Umbilical cord (tissue), 2 donors: ENCODE results near the gene KCNAB1. TPM values are rescaled to one million over a fixed set of nuclear protein-coding genes. Genes with fewer than 3 reads are reported as not detected.
"Not testable (repeated sequence)": the region's sequence is repeated elsewhere in the genome, so short reads cannot be mapped to it uniquely, and the experiment has no call there.

Experiments used
- DNase-seq: peaks from one replicate; pipeline ENCODE4 v3.0.0-alpha.2; 2015; ENCODE audit warnings: low spot score
- total RNA-seq: library from RNA; depleted of rRNA; stranded (reverse); fragments of >200 nt; gene quantifications from one replicate; pipeline ENCODE4 v1.2.3, GENCODE V29; 2014; ENCODE audit warnings: low replicate concordance; ENCODE audit not compliant: insufficient read depth

KCNAB1 gene
- total RNA-seq, 1 donor from 2014 or later, result 0.72 TPM

GRCh38 chr3:156217674-156218352 is 97.4 kb downstream of the KCNAB1 start:
- DNase-seq, result no peak

- DNase-seq, result no peak
Measured at GRCh38 chr3:156218353-156218744, 98.0 kb downstream of the KCNAB1 start.

DNA sequence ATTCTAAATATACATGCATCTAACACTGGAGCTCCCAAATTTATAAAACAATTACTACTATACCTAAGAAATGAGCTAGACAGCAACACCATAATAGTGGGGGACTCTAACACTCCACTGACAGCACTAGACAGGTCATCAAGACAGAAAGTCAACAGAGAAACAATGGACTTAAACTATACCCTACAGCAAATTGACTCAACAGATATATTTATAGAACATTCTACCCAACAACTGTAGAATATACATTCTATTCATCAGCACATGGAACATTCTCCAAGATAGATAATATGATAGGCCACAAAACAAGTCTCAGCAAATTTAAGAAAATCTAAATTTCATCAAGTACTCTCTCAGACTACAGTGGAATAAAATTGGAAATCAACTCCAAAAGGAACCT is 102.0 kb downstream of the KCNAB1 start:
- not testable (repeated sequence) for DNase-seq

- DNase-seq, result not testable (repeated sequence)
Measured at GRCh38 chr3:156224046-156224445, 103.7 kb downstream of the KCNAB1 start.

DNA sequence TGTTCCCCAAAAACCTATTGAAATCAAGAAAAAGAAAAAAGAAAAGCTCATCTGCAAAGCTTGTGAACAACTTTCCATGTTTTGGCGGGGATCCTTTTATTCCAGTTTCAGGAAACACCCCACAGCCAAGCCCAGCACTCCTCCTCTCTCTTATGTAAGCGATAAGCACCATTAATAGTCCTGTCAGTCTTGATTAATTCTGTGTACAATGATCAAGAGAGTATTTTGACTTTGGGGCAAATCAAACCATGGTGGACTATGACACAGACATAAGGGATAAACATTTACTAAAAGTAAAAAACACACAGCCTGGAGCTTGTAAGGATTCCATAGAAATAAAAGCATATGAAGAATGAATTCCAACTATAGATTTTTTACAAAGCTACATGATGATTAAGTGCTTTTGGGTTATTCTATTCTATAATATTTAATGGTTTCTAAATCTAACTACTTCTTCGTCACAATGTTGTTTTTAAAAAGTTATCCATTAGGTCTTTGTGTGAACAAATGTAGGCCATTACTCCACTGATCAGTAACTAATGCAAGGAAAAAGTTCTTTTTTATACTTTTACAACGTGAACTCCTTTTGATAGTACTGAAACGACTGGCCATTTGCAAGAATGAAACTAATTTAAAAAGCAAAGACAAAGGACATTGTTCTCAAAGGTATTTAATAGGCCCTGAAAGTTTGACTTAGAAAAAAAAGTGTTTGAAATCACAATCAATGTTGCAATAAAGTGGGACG is 106.5 kb downstream of the KCNAB1 start:
- no peak for DNase-seq

DNA sequence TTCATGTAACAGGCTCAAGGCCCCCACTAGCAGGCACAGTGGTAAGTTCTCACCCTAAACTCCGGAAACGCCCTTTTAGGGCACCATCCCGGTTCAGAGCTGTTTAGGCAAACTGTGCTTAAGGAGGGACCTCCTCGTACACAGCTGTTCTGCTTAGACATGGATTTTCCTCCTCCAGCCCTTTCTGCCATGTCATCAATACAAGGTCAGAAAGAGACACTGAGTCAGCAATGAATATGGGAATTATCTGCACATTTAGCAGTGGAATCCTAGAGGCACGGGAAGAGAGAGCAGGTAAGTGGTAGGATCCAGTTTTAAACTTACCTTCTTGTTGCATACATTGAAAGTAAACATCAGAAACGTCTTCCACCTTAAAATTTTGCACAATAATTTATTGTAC is 107.3 kb downstream of the KCNAB1 start:
- DNase-seq, result no peak

GRCh38 chr3:156230278-156230900 is 110.0 kb downstream of the KCNAB1 start:
- DNase-seq, result no peak

- not testable (repeated sequence) for DNase-seq
Measured at GRCh38 chr3:156231221-156231620, 110.8 kb downstream of the KCNAB1 start.

- no peak for DNase-seq
Measured at GRCh38 chr3:156233876-156234275, 113.5 kb downstream of the KCNAB1 start.

DNA sequence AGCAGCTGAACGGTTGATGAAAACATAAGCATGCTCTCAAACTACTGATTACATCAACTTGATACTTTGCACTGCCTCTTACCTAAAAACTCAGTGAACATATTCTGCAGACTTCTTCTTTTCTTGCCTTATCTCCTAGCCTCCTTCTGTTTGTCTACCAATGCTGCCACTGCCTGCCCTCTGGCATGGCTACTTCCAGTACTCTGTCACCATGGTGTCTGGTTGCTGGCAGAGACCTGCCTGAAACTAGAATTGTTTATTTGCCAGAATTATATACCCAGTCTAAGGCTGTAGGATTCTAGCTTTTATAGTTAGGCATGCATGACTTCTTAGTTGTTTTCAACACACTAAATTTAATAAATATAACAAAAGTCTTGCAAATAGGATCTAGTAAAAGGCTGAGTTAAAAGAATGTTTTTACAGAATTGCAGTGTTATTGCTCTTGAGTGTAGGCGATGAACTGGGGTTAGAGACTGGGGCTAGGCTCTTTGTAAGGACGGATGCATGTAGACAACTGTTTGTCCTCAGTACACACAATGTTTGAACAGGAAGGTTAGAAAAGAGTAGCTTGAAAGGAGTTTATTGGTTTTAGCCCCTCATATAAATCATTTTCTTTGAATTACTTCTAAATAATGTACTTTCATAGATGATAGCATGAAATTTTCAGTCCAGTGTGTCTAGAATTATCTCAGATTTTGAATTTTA is 116.3 kb downstream of the KCNAB1 start:
- DNase-seq, result no peak

- no peak for DNase-seq
Measured at GRCh38 chr3:156240642-156241041, 120.3 kb downstream of the KCNAB1 start.

DNA sequence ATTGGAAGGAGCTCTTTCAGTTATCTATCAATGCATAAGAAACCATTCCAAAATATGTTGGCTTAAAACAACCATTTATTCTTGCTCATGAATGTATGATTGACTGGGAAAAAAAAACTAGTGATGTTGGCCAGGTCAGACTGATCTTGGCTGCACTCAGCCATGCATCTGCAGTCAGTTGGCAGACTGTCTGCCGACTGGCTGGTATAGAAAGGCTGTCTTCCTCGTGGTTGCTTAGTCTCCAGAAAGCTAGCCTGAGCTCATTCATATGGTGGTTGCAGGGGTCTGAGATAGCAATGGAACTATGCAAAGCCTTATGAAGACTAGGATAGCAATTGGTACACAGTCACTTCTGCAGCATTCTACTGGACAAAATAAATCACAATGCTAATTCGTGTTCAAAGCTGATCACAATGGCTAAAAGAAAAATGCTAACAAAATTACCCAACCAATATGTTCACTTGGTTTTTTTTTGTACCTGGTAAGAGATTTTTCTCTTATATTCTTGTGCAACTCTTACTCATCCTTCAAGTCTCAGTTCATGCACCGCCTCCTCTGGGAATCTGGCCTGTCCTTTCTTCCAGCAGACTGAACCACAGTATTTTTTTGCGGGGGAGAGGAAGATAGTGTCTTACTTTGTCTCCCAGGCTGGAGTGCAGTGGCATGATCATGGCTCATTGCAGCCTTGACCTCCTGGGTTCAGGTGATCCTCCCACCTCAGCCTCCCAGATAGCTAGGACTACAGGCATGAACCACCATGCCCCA is 126.8 kb downstream of the KCNAB1 start:
- DNase-seq, result peak; percentile 44

DNA sequence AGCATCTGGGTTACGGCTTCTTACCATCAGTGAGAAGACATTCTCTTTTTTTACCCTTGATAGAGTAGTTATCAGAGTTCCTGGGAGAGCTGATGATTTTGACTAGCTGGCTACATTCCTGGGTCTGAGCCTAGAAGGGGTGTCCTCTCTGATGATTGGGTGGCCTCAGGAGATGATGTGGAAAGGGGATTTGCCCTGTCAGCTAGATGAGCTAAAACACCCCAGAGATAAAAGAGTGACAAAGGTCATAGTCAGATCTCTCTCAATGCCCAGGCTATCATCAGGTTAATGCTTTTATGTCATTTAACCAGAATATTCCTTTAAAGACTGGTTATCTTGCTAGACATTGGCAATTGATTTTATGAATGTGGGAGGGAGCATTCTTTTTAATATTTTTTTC is 130.2 kb downstream of the KCNAB1 start:
- peak; percentile 65 for DNase-seq

- DNase-seq, result no peak
Measured at GRCh38 chr3:156251424-156251823, 131.0 kb downstream of the KCNAB1 start.

DNA sequence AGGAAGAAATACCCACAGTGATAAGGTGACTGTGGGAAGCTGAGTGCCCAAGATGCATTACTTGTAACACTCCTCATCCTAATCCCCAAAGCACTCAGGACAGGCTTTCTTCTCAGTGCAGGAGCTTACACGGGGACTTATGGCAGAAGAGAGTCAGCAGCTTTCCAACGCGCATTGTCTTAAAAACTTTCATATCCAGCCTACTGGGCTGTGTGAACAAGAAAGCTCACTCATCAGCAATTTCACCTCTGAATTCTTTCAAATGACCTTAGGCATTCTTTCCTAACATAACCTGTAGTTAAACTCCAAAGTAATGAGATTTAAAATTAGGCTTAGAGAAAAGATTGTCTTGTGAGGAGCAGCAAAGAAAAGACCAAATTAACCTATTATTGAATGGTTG is 132.3 kb downstream of the KCNAB1 start:
- peak; percentile 50 for DNase-seq

- DNase-seq, result no peak
Measured at GRCh38 chr3:156253150-156253549, 132.8 kb downstream of the KCNAB1 start.

- DNase-seq, result no peak
Measured at GRCh38 chr3:156256256-156256655, 135.9 kb downstream of the KCNAB1 start.

DNA sequence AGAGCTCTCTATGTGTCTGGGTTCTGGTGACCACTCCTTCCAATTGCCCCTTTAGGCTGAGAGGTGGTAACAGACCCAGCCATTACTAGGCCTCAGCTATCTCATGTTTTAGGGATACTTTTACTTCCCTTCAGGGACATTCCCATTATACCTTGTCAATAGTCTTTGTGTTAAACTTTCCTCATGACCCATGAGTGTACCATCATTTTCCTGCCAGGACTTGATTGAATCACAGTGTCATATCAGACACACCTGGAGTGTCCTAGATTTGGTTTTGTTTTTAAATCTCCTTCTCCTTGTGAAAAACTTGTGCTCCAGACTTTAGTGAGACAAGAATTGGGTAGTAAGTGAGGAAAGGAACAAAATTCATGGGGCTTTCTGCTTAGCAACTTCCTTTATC is 136.6 kb downstream of the KCNAB1 start:
- no peak for DNase-seq

DNA sequence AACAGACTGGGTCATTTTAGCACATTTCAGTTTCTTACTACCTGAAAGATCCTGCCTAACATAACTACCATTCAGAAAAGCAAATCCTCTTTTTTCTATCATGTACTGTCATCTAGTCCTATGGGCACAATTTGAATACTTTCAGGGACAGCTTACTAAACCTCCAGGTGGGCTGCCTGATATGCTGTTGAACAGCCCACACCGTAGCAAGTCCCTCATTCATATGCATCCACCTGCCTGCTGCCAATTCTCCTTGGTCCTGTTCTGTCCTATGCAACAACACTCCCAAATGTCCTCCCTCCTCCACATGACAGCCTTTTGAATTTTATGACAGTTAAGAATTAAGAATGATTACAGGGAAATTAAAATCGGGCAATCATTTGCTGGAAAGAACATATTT is 137.9 kb downstream of the KCNAB1 start:
- no peak for DNase-seq

- peak; percentile 22 for DNase-seq
Measured at GRCh38 chr3:156259896-156260295, 139.5 kb downstream of the KCNAB1 start.

DNA sequence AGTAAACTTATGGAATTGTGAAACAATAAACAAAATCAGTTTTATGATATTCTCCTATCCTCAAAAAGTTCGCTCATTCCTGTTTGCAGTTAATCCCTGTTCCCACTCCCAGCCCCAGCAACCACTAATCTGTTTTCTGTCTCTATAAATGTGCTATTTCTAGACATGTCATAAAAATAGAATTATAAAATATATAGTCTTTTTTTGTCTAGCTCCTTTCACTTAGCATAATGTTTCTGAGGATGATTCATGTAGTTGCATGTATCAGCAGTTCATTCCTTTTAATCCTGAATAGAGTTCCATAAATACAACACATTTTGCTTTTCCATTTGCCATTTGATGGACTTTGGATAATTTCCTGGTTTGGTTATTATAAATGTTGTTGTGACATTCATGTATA is 140.0 kb downstream of the KCNAB1 start:
- peak; percentile 63 for DNase-seq
